Jurkat, Clone E6-1 (cell line): ENCODE results near the gene GOLGA6L10. TPM values are rescaled to one million over a fixed set of nuclear protein-coding genes. Genes with fewer than 3 reads are reported as not detected.
A peak's percentile ranks its signal among the peaks of the same experiment; 100 is the strongest.
"Not testable (repeated sequence)": the region's sequence is repeated elsewhere in the genome, so short reads cannot be mapped to it uniquely, and the experiment has no call there.

Source experiments
- DNase-seq: peaks from one replicate; pipeline ENCODE4 v3.0.0-alpha.2; 2011; ENCODE audit warnings: low read depth, low spot score
- H3K4me3 ChIP-seq: 2 replicates; pipeline ENCODE4 v1.5.1; 2011; ENCODE audit warnings: mild to moderate bottlenecking, low read length, control low read depth, moderate library complexity
- polyA plus RNA-seq: library from polyadenylated mRNA; unstranded; fragments of >200 nt; gene quantifications from one replicate; pipeline ENCODE4 v1.2.1, GENCODE V29; 2012; ENCODE audit warnings: missing spikeins; ENCODE audit not compliant: insufficient read length, insufficient read depth

Gene GOLGA6L10
- polyA plus RNA-seq, result 4.4 TPM

DNA sequence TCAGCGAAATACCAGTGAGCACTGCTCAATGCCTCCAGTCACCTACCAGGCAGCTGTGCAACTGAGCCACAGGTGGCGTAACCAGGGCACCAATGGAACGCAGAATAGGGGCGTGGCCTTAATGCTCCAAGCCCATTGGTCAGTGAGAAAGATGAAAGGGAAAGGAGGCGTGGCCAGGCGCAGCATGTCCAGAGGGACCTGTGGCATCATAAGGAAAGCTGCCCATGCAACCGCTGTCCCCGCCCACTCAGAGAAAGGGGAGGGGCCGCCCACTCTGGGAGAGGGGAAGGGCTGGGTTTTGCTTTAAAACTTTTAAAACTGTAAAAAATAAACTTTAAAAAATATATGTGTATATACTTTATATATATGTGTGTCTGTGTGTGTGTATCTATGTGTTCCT is at the start of gene GOLGA6L10:
Gene GOLGA6L10, minus strand, starts transcription at position 101 of the 400 bp plus-strand sequence. Its CDS starts 100 bp downstream, at position 1.
- not testable (repeated sequence) for DNase-seq

GRCh38 chr15:82398785-82399184 is 49.5 kb upstream of the GOLGA6L10 start:
- H3K4me3 ChIP-seq, result no peak overlapping the region
- DNase-seq, result no peak

More for the DNA sequence above, at the start of gene GOLGA6L10:
- H3K4me3 ChIP-seq, result not testable (repeated sequence)

- DNase-seq, result no peak
- no peak overlapping the region for H3K4me3 ChIP-seq
Measured at GRCh38 chr15:82397817-82398216, 48.5 kb upstream of the GOLGA6L10 start.

- DNase-seq, H3K4me3 ChIP-seq: not testable (repeated sequence)
Measured at GRCh38 chr15:82395788-82396187, 46.5 kb upstream of the GOLGA6L10 start.

DNA sequence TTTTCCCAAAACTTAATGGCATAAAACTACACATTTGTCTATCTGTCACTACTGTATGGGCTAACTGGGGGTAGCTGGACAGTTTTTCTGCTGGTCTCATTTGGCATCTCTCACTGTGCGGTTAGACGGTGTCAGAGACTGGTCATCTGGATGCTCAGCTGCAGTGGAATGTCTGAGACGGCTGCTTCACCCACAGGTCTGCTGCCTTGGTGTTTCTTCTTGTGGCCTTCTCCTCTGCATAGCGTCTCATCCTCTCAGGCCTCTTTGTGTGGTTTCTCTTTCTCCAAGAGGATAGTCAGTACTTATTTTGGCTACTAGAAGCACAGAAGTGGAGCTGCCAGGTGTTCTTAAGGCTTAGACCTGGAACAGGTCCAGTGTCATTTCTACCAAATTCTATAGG is 44.4 kb upstream of the GOLGA6L10 start:
- DNase-seq, result no peak
- no peak overlapping the region for H3K4me3 ChIP-seq

DNA sequence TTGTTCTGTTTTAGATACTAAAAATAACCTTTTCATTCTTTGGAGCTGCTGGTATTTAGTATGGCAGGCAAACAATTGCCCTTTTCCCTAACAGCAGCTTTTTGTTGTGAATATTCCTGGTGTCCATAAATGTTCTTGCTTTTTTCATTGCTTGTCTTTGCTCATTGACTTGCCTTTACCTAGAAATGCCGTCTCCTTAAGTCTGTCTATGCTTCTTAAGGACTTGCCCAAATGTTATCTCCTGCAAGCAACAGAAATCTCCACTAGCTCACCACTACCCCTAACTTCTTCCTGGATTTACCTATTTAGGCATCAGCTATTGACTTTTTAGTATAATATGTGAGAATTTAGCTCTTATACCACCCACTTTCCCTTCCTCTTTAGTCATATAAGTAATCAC is 42.8 kb upstream of the GOLGA6L10 start:
- H3K4me3 ChIP-seq, DNase-seq: not testable (repeated sequence)

DNA sequence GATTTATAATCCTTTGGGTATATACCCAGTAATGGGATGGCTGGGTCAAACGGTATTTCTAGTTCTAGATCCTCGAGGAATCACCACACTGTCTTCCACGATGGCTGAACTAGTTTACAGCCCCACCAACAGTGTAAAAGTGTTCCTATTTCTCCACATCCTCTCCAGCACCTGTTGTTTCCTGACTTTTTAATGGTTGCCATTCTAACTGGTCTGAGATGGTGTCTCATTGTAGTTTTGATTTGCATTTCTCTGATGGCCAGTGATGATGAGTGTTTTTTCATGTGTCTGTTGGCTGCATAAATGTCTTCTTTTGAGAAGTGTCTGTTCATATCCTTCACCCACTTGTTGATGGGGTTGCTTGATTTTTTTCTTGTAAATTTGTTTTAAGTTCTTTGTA is 40.9 kb upstream of the GOLGA6L10 start:
- H3K4me3 ChIP-seq, DNase-seq: not testable (repeated sequence)

DNA sequence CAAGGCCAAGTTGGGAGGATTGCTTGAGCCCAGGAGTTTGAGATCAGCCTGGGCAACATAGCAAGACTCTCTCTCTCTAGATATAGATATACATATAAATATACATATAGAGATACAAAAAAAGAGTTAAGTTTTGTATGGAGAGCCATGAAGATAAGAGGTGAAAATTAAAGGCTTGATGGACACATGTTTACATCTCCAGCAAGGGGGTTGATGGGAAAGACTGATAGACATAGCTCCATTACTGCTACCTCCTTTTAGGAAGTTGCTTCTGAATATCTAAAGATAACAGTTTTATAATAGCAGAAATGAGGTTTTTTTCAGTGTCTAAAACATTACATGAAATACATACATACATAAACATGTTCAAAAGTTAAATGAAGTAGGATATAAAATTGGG is 37.9 kb upstream of the GOLGA6L10 start:
- DNase-seq, H3K4me3 ChIP-seq: not testable (repeated sequence)

DNA sequence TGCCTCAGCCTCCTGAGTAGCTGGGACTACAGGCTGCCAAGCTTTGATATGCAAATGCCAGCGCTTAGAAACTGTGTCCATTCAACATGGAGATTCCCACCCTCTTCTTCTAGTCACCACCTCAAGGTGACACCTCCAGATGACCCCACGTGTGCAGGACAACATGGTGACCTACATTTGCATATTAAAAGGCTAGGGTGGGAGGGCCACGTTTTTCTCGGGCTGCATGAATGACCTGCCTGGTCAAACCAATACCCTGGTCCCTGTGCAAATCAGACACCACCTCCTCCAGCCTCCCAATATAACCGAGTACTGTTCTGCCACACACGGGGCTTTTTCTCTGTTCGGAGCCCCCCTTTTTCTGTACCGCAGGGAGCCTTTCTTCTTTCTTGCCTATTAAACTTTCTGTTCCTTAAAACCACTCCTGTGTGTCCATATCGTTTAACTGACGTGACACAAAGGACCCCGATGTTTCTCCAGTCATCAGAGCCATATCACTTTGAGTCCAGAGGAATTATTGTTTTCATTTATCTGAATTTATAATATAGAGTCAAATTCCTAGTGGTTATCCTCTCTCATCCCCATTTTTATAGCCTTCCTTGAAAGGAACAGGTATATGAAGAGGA is 32.2 kb upstream of the GOLGA6L10 start:
- H3K4me3 ChIP-seq, DNase-seq: not testable (repeated sequence)

DNA sequence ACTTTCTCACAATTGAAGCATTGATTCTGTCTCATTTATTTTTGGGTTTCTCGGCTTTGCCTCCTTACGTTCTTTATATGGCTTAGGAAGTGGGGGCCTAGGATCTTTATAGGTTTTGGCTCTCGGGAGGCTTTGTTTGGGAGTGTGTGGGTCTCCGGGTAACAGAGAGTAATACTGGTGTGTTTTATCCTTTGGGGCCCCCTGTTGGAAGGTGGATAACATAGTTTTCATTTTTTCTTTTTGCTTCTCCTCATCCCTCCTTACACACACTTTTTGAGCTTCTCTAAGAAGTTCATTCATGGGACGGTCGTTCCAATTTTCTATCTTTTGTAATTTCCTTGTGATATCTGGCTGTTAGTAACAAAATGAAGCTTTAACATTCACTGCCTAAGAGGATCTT is 30.3 kb upstream of the GOLGA6L10 start:
- H3K4me3 ChIP-seq, DNase-seq: not testable (repeated sequence)

GRCh38 chr15:82373661-82374060 is 24.4 kb upstream of the GOLGA6L10 start:
- not testable (repeated sequence) for H3K4me3 ChIP-seq, DNase-seq

- no peak for DNase-seq
- H3K4me3 ChIP-seq, result no peak overlapping the region
Measured at GRCh38 chr15:82371656-82372055, 22.4 kb upstream of the GOLGA6L10 start.

DNA sequence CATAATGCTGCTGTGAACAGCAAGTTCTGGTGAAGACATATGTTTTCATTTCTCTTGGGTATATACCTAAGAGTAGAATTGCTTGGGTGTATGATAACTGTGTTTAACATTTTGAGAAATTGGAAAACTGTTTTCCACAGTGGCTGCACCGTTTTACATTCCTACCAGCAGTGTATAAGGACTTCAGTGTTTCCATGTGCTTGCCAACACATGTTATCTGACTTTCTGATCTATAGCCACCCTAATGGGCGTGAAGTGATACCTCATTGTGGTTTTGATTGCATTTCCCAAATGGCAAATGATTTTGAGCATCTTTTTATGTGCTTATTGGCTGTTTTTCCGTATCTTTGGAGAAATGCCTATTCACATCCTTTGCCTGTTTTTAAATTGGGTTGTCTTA is 18.5 kb upstream of the GOLGA6L10 start:
- not testable (repeated sequence) for DNase-seq, H3K4me3 ChIP-seq

- not testable (repeated sequence) for H3K4me3 ChIP-seq, DNase-seq
Measured at GRCh38 chr15:82365692-82366323, 16.5 kb upstream of the GOLGA6L10 start.

- not testable (repeated sequence) for DNase-seq
Measured at GRCh38 chr15:82364548-82364947, 15.3 kb upstream of the GOLGA6L10 start.

GRCh38 chr15:82362790-82363189 is 13.5 kb upstream of the GOLGA6L10 start:
- not testable (repeated sequence) for DNase-seq, H3K4me3 ChIP-seq

More at GRCh38 chr15:82364548-82364947, 15.3 kb upstream of the GOLGA6L10 start:
- not testable (repeated sequence) for H3K4me3 ChIP-seq

DNA sequence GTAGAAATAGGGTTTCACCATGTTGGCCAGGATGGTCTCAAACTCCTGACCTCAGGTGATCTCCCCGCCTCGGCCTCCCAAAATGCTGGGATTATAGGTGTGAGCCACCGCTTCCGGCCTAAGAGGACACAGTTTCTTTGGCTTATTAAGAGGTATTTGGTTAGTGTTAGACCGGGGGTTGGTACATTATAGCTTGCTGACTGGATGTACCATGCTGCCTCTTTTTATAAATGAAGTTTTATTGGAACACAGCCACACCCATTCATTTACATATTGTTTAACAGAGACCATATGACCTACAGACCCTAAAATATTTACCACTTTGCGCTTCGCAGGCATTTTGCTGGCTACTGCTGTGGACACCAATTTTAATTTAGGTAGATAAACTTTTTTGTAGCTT is 11.3 kb upstream of the GOLGA6L10 start:
- H3K4me3 ChIP-seq, DNase-seq: not testable (repeated sequence)

GRCh38 chr15:82355055-82355454 is 5.8 kb upstream of the GOLGA6L10 start:
- H3K4me3 ChIP-seq, result not testable (repeated sequence)

DNA sequence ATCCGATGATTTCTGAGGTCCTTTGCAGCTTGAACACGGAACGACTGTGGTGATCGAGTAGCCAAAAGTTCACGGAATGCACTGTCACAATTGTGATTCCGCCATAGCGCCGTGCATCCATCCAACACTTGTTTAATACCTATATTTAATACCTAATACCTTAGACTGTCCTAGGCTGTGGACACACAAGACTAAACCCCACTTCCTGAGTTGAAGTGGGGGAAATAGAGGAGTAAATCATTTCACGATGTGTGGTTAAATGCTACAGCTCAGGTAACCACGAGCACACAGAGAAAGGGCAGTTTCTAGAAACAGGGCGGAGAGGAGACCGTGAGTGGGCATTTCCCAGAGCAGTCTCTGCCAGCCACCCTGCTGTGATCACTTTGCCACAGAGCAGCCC is 5.3 kb upstream of the GOLGA6L10 start:
- DNase-seq, result not testable (repeated sequence)

More at GRCh38 chr15:82355055-82355454, 5.8 kb upstream of the GOLGA6L10 start:
- DNase-seq, result not testable (repeated sequence)

DNA sequence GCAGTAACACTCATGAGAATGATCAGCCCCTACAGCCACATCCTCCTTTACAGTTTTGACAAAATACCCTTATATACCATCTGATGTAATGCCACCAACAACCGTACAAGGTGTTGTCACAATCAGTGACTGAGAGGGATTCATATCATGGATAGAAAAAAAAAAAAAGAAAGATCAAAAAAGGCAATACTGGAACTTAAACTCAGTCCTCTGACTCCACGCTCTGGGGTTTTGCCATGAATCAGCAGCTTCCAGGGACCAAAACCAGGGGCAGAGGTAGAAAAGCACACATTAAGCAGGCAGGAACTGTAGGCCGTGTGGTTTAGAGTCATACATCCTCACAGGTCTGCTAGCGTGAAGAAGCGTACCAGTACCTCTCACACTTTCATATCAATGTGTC is 1.6 kb downstream of the GOLGA6L10 start:
- H3K4me3 ChIP-seq, DNase-seq: not testable (repeated sequence)

More for the DNA sequence above, 5.3 kb upstream of the GOLGA6L10 start:
- H3K4me3 ChIP-seq, result peak overlapping the region; percentile 33
